A673 (cell line): ENCODE measurements around the gene TMC1. TPM values are rescaled to one million over a fixed set of nuclear protein-coding genes. Genes with fewer than 3 reads are reported as not detected.
A peak's percentile ranks its signal among the peaks of the same experiment; 100 is the strongest.

Experiments
- BruUV-seq: library from RNA; stranded (reverse); fragments of 400-500 nt; replicated peaks from 2 replicates; lab custom pipeline; 2021; lab: Mats Ljungman, UMichigan
- CTCF ChIA-PET: fragments of 300-600 bp; sonication (Branson Sonifier 250); formaldehyde crosslinking; loops from one replicate; lab custom pipeline; 2022; ENCODE audit warnings: antibody characterized with exemption; lab: Charles Lee
- POLR2A ChIA-PET: fragments of 300-600 bp; sonication (Branson Sonifier 250); formaldehyde crosslinking; loops from one replicate; lab custom pipeline; 2022; ENCODE audit warnings: antibody characterized with exemption; ENCODE audit not compliant: low non-redundant PET; lab: Charles Lee
- DNase-seq: peaks from one replicate; pipeline ENCODE4 v3.0.0-alpha.2; 2015; ENCODE audit warnings: low spot score
- H3K27ac ChIP-seq: fragments of 200-600 bp; sonication (generic); 2 replicates; pipeline ENCODE4 v1.5.1; 2016; ENCODE audit warnings: mixed run types, low read depth, mild to moderate bottlenecking, mixed read lengths, antibody characterized with exemption, low read length; ENCODE audit not compliant: poor library complexity, severe bottlenecking
- H3K27me3 ChIP-seq: fragments of 200-600 bp; sonication (generic); replicated peaks from 2 replicates; pipeline ENCODE4 v1.6.1; 2017; ENCODE audit warnings: mixed run types, low read depth, mild to moderate bottlenecking, mixed read lengths, antibody characterized with exemption, low read length; ENCODE audit not compliant: insufficient read depth, poor library complexity
- H3K36me3 ChIP-seq: fragments of 200-600 bp; sonication (generic); 2 replicates; pipeline ENCODE4 v1.6.1; 2016; ENCODE audit warnings: mixed run types, mild to moderate bottlenecking, mixed read lengths, antibody characterized with exemption, low read length; ENCODE audit not compliant: insufficient read depth, poor library complexity, severe bottlenecking
- H3K4me1 ChIP-seq: fragments of 200-600 bp; sonication (generic); 2 replicates; pipeline ENCODE4 v1.6.1; 2017; ENCODE audit warnings: mixed run types, mild to moderate bottlenecking, mixed read lengths, antibody characterized with exemption, low read length; ENCODE audit not compliant: insufficient read depth, poor library complexity, severe bottlenecking
- H3K4me3 ChIP-seq: fragments of 200-600 bp; sonication (generic); 2 replicates; pipeline ENCODE4 v1.5.1; 2016; ENCODE audit warnings: low read depth, mixed run types, mild to moderate bottlenecking, mixed read lengths, low read length; ENCODE audit not compliant: poor library complexity, severe bottlenecking
- H3K9me3 ChIP-seq: fragments of 200-600 bp; sonication (generic); 2 replicates; pipeline ENCODE4 v1.6.1; 2016; ENCODE audit warnings: mixed run types, low read depth, mild to moderate bottlenecking, mixed read lengths, antibody characterized with exemption, low read length; ENCODE audit not compliant: poor library complexity, severe bottlenecking
- CTCF ChIP-seq: fragments of 300-800, 200-600 bp; sonication (generic); conservative IDR thresholded peaks from 2 replicates; pipeline ENCODE4 v1.5.1; 2017; ENCODE audit warnings: low read depth, mild to moderate bottlenecking, antibody characterized with exemption, low read length, moderate library complexity, mixed read lengths
- EZH2 ChIP-seq: fragments of 200-600 bp; sonication (generic); IDR thresholded peaks from 2 replicates; pipeline ENCODE4 v1.6.1; 2017; ENCODE audit warnings: borderline replicate concordance, low read depth, mild to moderate bottlenecking, mixed read lengths, antibody characterized with exemption, low read length; ENCODE audit not compliant: poor library complexity, severe bottlenecking
- intact Hi-C: fragments of 100-400 bp; cut with micrococcal nuclease; formaldehyde crosslinking; loops from one replicate; pipeline ENCODE4 v1.10.0; 2022; ENCODE audit not compliant: unreplicated experiment
- total RNA-seq: library from RNA; stranded (reverse); gene quantifications from 2 replicates; pipeline ENCODE4 v1.2.3, GENCODE V29; 2021

The TMC1 gene
- total RNA-seq, 1 experiment from 2014 or later: 0.75 TPM

GRCh38 chr9:72674961-72675360 lies 153.6 kb downstream of the TMC1 start:
- no peaks in the 10 kb centered on the region for H3K4me1 ChIP-seq
- ChIA-PET CTCF (no interaction called here), POLR2A (no interaction called here)
- H3K9me3 ChIP-seq: no peaks in the 10 kb centered on the region
- no peaks in the 10 kb centered on the region for H3K36me3 ChIP-seq
- BruUV-seq: no TSS peak
- TF ChIP-seq EZH2 (no peak), CTCF (no peak)
- DNase-seq: no peak
- intact Hi-C loops: no loop called here
- no peaks in the 10 kb centered on the region for H3K27me3 ChIP-seq
- H3K27ac ChIP-seq: no peak overlapping the region
- no peak overlapping the region for H3K4me3 ChIP-seq

GRCh38 chr9:72675586-72675985 lies 154.2 kb downstream of the TMC1 start:
- no peaks in the 10 kb centered on the region for H3K9me3 ChIP-seq
- DNase-seq: peak; percentile 7
- POLR2A ChIA-PET: no interaction called here
- intact Hi-C loops: no loop called here
- no peaks in the 10 kb centered on the region for H3K36me3 ChIP-seq
- CTCF ChIA-PET: no interaction called here
- BruUV-seq: no TSS peak
- no peak overlapping the region for H3K27ac ChIP-seq
- no peaks in the 10 kb centered on the region for H3K27me3 ChIP-seq
- no peak for TF ChIP-seq EZH2
- TF ChIP-seq CTCF: no peak
- H3K4me3 ChIP-seq: no peak overlapping the region
- H3K4me1 ChIP-seq: no peaks in the 10 kb centered on the region

DNA sequence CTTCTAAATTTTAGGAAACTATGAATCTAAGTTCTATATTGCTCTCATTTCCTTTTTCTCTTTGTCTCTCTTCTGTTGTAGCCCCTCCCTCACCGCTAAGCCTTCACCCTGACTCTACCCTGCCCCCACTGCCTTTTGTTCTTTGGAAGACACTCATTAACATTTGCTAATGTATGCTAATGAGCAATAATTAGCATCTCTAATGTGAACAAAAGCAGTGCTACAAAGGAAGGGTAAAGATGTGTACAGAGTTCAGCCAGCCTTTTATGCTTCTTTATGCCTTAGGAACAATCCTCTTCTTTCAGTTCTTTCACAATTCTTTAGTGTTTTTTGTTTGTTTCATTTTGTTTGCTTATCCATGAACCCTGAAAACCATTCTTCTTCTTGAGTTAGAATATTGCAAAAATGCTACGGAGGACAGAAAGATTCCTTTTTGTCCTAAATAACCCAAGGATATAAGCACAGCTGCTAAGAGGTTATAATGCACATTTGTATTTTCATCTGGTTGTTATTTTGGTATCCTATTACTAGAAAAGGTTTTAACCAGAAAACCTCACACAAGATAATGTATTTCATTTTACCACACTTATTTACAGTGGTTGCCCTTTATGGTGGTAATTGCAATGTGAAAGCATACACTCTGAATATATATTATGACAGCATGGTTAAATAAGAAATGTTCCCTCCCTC lies 159.3 kb downstream of the TMC1 start:
- Histone ChIP-seq H3K4me3 (no peak overlapping the region), H3K27ac (no peak overlapping the region), H3K4me1 (no peaks in the 10 kb centered on the region), H3K36me3 (no peaks in the 10 kb centered on the region), H3K9me3 (no peaks in the 10 kb centered on the region), H3K27me3 (no peaks in the 10 kb centered on the region)
- intact Hi-C loops: no loop called here
- ChIA-PET CTCF (no interaction called here), POLR2A (interaction anchor here (0.6 kb wide), 1 partner anchor 480 kb away, joined by 3 read pairs; no protein-coding TSS in a partner anchor)
- no peak for TF ChIP-seq CTCF
- TF ChIP-seq EZH2: no peak
- BruUV-seq: no TSS peak
- no peak for DNase-seq
